HCT116 (cell line): ENCODE data around the gene TSHZ1. TPM values are rescaled to one million over a fixed set of nuclear protein-coding genes. Genes with fewer than 3 reads are reported as not detected.
A peak's percentile ranks its signal among the peaks of the same experiment; 100 is the strongest.

Experiments used
- ATAC-seq: fragments of 200-7000 bp; cut with Tn5 transposase; 2 replicates; pipeline ENCODE4 v1.9.1; 2020; ENCODE audit warnings: mild to moderate bottlenecking, moderate library complexity
- BruUV-seq: library from RNA; stranded (reverse); fragments of 400-500 nt; replicated peaks from 2 replicates; lab custom pipeline; 2021; lab: Mats Ljungman, UMichigan
- CTCF ChIA-PET: fragments of 300-600 bp; sonication (Branson Sonifier 250); formaldehyde crosslinking; loops from one replicate; lab custom pipeline; 2021; ENCODE audit warnings: antibody characterized with exemption; lab: Charles Lee
- POLR2A ChIA-PET: fragments of 300-600, 350-600 bp; sonication (Branson Sonifier 250); formaldehyde crosslinking; loops from one replicate; lab custom pipeline; 2021; ENCODE audit warnings: antibody characterized with exemption; lab: Charles Lee
- RAD21 ChIA-PET, 2 experiments: fragments of 300-600 bp; sonication (Branson Sonifier 250); formaldehyde crosslinking; loops; one replicate each; lab custom pipeline; 2023; ENCODE audit warnings: low total read pairs in 2 of 2; ENCODE audit not compliant: uncharacterized antibody in 2 of 2, unreplicated experiment in 2 of 2, low non-redundant PET in 1 of 2; lab: Charles Lee
- DNase-seq: peaks from one replicate; pipeline ENCODE4 v3.0.0-alpha.2; 2010; ENCODE audit warnings: low read depth, low spot score
- H2AFZ ChIP-seq: fragments of 200-600 bp; shearing (Covaris generic), sonication (generic); 2 replicates; pipeline ENCODE4 v1.6.1; 2017; ENCODE audit warnings: low read depth, mixed run types, mixed read lengths, antibody characterized with exemption, low read length; ENCODE audit not compliant: poor library complexity, severe bottlenecking
- H3K27ac ChIP-seq: 2 replicates; pipeline ENCODE4 v1.5.1; 2012; ENCODE audit warnings: low read depth, low read length
- H3K27me3 ChIP-seq: fragments of 200-600 bp; sonication (generic); 2 replicates; pipeline ENCODE4 v1.6.1; 2016; ENCODE audit warnings: mixed run types, low read length, mixed read lengths; ENCODE audit not compliant: insufficient read depth
- H3K36me3 ChIP-seq, 2 experiments: fragments of 200-500 bp in 1 of 2; fragments of 200-600 bp in 1 of 2; sonication (Bioruptor generic) in 1 of 2; sonication (generic) in 1 of 2; 2 replicates each; pipeline versions ENCODE4 v1.5.1 to v1.6.1; 2014 to 2016; ENCODE audit warnings: low read length in 2 of 2, inconsistent platforms in 1 of 2, mixed read lengths in 1 of 2, mixed run types in 1 of 2; ENCODE audit not compliant: insufficient read depth in 2 of 2, control insufficient read depth in 1 of 2
- H3K4me1 ChIP-seq, 2 experiments: fragments of 200-600 bp in 1 of 2; sonication (generic) in 1 of 2; 2 replicates each; pipeline versions ENCODE4 v1.5.1 to v1.6.1; 2012 to 2017; ENCODE audit warnings: low read length in 2 of 2, inconsistent platforms in 1 of 2, mild to moderate bottlenecking in 1 of 2, mixed read lengths in 1 of 2, mixed run types in 1 of 2, moderate library complexity in 1 of 2; ENCODE audit not compliant: insufficient read depth in 2 of 2, control insufficient read depth in 1 of 2
- H3K4me2 ChIP-seq: fragments of 200-600 bp; sonication (generic); 2 replicates; pipeline ENCODE4 v1.6.1; 2017; ENCODE audit warnings: mixed run types, low read length, mixed read lengths
- H3K4me3 ChIP-seq, 2 experiments: fragments of 200-600 bp in 1 of 2; sonication (generic) in 1 of 2; replicated peaks in 1 of 2; 2 replicates each; pipeline ENCODE4 v1.5.1; 2011 to 2016; ENCODE audit warnings: low read length in 2 of 2, control low read depth in 1 of 2, low read depth in 1 of 2, mild to moderate bottlenecking in 1 of 2, mixed read lengths in 1 of 2, mixed run types in 1 of 2
- H3K79me2 ChIP-seq: fragments of 200-600 bp; sonication (generic); 2 replicates; pipeline ENCODE4 v1.6.1; 2017; ENCODE audit warnings: mild to moderate bottlenecking, mixed run types, low read length, moderate library complexity, mixed read lengths; ENCODE audit not compliant: insufficient read depth
- H3K9ac ChIP-seq: fragments of 200-600 bp; sonication (generic); 2 replicates; pipeline ENCODE4 v1.6.1; 2016; ENCODE audit warnings: low read length, mixed read lengths
- H3K9me2 ChIP-seq: fragments of 200-600 bp; sonication (generic), shearing (Covaris generic); 2 replicates; pipeline ENCODE4 v1.6.1; 2017; ENCODE audit warnings: mixed run types, mild to moderate bottlenecking, moderate library complexity; ENCODE audit not compliant: insufficient read depth
- H3K9me3 ChIP-seq, 2 experiments: fragments of 200-500 bp in 1 of 2; fragments of 200-600 bp in 1 of 2; sonication (Bioruptor generic) in 1 of 2; sonication (generic) in 1 of 2; 2 replicates each; pipeline ENCODE4 v1.6.1; 2014 to 2017; ENCODE audit warnings: low read length in 2 of 2, mixed read lengths in 2 of 2, inconsistent platforms in 1 of 2, low read depth in 1 of 2, mild to moderate bottlenecking in 1 of 2, mixed run types in 1 of 2, moderate library complexity in 1 of 2; ENCODE audit not compliant: control insufficient read depth in 1 of 2, insufficient read depth in 1 of 2
- H4K20me1 ChIP-seq: fragments of 200-600 bp; sonication (generic), shearing (Covaris generic); 2 replicates; pipeline ENCODE4 v1.6.1; 2017; ENCODE audit warnings: mixed run types, mild to moderate bottlenecking, moderate library complexity; ENCODE audit not compliant: insufficient read depth
- CTCF ChIP-seq, 3 experiments: fragments of 200-600 bp in 1 of 3; sonication (generic) in 1 of 3; IDR thresholded peaks in 2 of 3; conservative IDR thresholded peaks in 1 of 3; 2 replicates each; pipeline ENCODE4 v1.5.1; 2012 to 2017; ENCODE audit warnings: low read depth in 2 of 3, low read length in 2 of 3, antibody characterized with exemption in 1 of 3, borderline replicate concordance in 1 of 3, control low read depth in 1 of 3, mild to moderate bottlenecking in 1 of 3, mixed read lengths in 1 of 3, mixed run types in 1 of 3, moderate library complexity in 1 of 3; ENCODE audit not compliant: insufficient read depth in 1 of 3
- MAX ChIP-seq: IDR thresholded peaks from 2 replicates; pipeline ENCODE4 v1.6.1; 2012
- POLR2A ChIP-seq: IDR thresholded peaks from 2 replicates; pipeline ENCODE4 v1.7.0; 2011; ENCODE audit warnings: borderline replicate concordance; ENCODE audit not compliant: insufficient read depth, insufficient read length; ENCODE audit errors: extremely low read depth
- RAD21 ChIP-seq: IDR thresholded peaks from 2 replicates; pipeline ENCODE4 v1.6.1; 2012; ENCODE audit warnings: low read depth, mild to moderate bottlenecking
- SIN3A ChIP-seq: IDR thresholded peaks from 2 replicates; pipeline ENCODE4 v1.6.1; 2012; ENCODE audit warnings: low read depth
- TCF7L2 ChIP-seq: IDR thresholded peaks from 2 replicates; pipeline ENCODE4 v1.7.0; 2011; ENCODE audit warnings: borderline replicate concordance, inconsistent platforms; ENCODE audit not compliant: insufficient read depth, insufficient read length; ENCODE audit errors: extremely low read depth
- intact Hi-C: fragments of 100-400 bp; cut with micrococcal nuclease; formaldehyde crosslinking; loops from 2 replicates; pipeline ENCODE4 v1.10.0; 2022
- total RNA-seq: library from RNA; stranded (reverse); gene quantifications from one replicate; pipeline ENCODE4 v1.2.1, GENCODE V29; 2021; ENCODE audit not compliant: unreplicated experiment

Gene TSHZ1
- total RNA-seq, 1 experiment from 2014 or later: 5.7 TPM

DNA sequence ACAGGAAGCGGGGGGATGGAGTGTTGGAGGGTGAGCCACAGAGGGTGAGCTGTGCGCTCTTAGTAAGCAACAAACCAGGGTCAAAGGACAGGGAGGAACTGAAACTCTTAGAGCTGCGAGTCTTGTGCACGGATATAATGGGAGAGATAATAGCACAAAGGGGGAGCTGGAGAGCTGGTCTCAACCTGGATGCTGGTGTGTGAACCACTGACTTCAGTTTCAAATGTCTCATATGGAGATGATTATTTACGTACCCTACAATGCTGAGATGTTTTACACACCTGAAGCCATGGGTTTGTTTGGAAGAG, 37.5 kb upstream of the TSHZ1 start:
- H3K36me3 ChIP-seq: no peaks in the 10 kb centered on the region
- ChIA-PET CTCF (no interaction called here), RAD21 (no interaction called here), POLR2A (no interaction called here)
- no peaks in the 10 kb centered on the region for H3K9me2 ChIP-seq
- no peak overlapping the region for H3K4me3 ChIP-seq
- H3K4me2 ChIP-seq: no peak overlapping the region
- H2AFZ ChIP-seq: no peak overlapping the region
- intact Hi-C loops: no loop called here
- DNase-seq (no peak), ATAC-seq (peak; percentile 73)
- H3K79me2 ChIP-seq: no peaks in the 10 kb centered on the region
- no TSS peak for BruUV-seq
- peak; percentile 34; the same call in 1 of the 2 replicates for TF ChIP-seq RAD21
- TF ChIP-seq MAX: no peak
- TF ChIP-seq CTCF (IDR thresholded peaks at IDR 0.05 in 2 of 3, conservative IDR thresholded peaks at IDR 0.05 in 1 of 3; ENCODE audit: borderline replicate concordance in 1 of 3, insufficient read depth in 1 of 3, low read depth in 2 of 3, low read length in 2 of 3): peak in 2 of 3 experiments; percentile 18 to 20; a peak in 1 of 6 replicates
- no peaks in the 10 kb centered on the region for H4K20me1 ChIP-seq
- no peak overlapping the region for H3K9ac ChIP-seq
- no peaks in the 10 kb centered on the region; a peak in 1 of 4 replicates for H3K4me1 ChIP-seq
- no peak overlapping the region for H3K27ac ChIP-seq
- no peaks in the 10 kb centered on the region for H3K9me3 ChIP-seq
- no peaks in the 10 kb centered on the region for H3K27me3 ChIP-seq

GRCh38 chr18:75173738-75174137, 36.9 kb upstream of the TSHZ1 start:
- no peaks in the 10 kb centered on the region for H4K20me1 ChIP-seq
- ChIA-PET RAD21 (no interaction called here), CTCF (no interaction called here), POLR2A (no interaction called here)
- no peak for DNase-seq
- no peaks in the 10 kb centered on the region for H3K9me3 ChIP-seq
- H3K9me2 ChIP-seq: no peaks in the 10 kb centered on the region
- H3K4me2 ChIP-seq: no peak overlapping the region
- H3K4me3 ChIP-seq: no peak overlapping the region
- H3K79me2 ChIP-seq: no peaks in the 10 kb centered on the region
- TF ChIP-seq SIN3A (no peak), POLR2A (no peak), TCF7L2 (no peak)
- H3K27ac ChIP-seq: no peak overlapping the region
- no TSS peak for BruUV-seq
- no peak for ATAC-seq
- H3K27me3 ChIP-seq: no peaks in the 10 kb centered on the region
- no peak overlapping the region for H3K9ac ChIP-seq
- intact Hi-C loops: no loop called here
- no peak overlapping the region for H2AFZ ChIP-seq
- no peaks in the 10 kb centered on the region; a peak in 1 of 4 replicates for H3K4me1 ChIP-seq
- H3K36me3 ChIP-seq: no peaks in the 10 kb centered on the region
